NCI-H524 treated with DMSO at 0.1 percent for 48 hours (cell line): Measurements from ENCODE around the gene RAP1GAP.
"Not testable (repeated sequence)": the region's sequence is repeated elsewhere in the genome, so short reads cannot be mapped to it uniquely, and the experiment has no call there.

Experiments
- DNase-seq: peaks from one replicate; lab custom pipeline; 2025; lab: John Stamatoyannopoulos, UW

The RAP1GAP gene

DNA sequence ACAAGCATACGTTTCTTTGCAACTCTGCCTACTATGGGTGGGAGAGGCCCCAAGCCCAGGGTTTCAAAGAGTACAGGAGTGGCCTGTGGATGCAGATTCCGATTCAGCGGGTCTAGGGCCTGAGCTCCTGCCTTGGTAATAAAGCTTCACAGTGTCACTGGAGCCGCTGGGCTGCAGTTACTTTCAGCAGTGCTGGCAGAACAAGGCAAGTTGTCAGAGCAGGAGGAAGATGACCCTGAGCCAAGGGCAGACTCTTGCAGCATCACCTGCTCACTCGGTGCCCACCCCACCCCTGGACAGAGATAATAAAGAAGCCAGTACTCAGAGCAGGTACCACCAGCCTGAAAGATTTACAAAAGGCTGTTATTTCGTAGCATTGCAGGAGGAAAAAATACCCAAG is 8.0 kb upstream of the RAP1GAP start:
- no peak for DNase-seq

DNA sequence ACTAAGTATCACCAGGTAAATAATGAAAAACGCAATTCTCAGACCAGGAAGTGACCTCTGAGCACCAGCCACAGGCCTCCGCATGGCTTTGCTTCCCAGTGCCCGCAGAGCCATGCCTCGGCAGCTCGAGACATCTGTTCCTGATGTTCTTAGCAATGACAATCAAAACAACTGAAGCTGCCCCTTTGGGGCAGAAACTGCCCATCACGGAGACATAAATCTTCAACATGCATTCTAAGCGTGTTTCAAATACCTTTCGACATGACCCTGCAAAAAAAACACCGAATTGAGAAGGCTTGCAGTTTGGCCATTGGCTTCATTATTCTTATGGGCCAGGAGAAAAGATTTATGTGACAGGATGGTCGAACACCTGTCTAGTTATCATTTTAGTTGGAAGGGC is 5.8 kb upstream of the RAP1GAP start:
- no peak for DNase-seq

- not testable (repeated sequence) for DNase-seq
These were observed 4.7 kb upstream of the RAP1GAP start for GRCh38 chr1:21673853-21674252.

GRCh38 chr1:21673277-21673780 is 4.2 kb upstream of the RAP1GAP start:
- DNase-seq = no peak

GRCh38 chr1:21672478-21673276 is 3.5 kb upstream of the RAP1GAP start:
- DNase-seq = no peak

DNA sequence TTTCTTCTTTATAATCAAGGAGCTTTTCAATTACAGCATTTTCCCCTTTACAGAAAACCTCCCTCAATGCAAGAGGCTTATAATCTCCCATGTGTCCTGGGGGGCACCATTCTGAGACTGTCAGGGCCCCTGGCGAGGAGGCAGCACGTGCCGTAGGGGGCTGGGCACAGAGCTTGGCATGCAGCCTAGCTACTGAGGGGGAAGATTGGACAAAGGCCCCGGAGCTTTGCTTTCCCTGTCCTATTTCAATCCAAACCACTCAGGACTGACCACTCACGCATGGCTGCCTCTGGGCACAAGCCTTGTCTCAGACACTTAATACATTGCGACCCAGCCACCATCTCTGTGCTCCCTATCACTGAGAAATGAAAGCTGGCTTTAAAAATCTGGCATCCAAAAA is 2.8 kb upstream of the RAP1GAP start:
- no peak for DNase-seq

GRCh38 chr1:21670956-21671902 is 2.1 kb upstream of the RAP1GAP start:
- no peak for DNase-seq

- DNase-seq = no peak
These were observed 1.1 kb upstream of the RAP1GAP start for GRCh38 chr1:21670059-21670881.

GRCh38 chr1:21668951-21669257 is 253 bp downstream of the RAP1GAP start:
- no peak for DNase-seq

- DNase-seq = no peak
These were observed 766 bp downstream of the RAP1GAP start for GRCh38 chr1:21668232-21668950.

DNA sequence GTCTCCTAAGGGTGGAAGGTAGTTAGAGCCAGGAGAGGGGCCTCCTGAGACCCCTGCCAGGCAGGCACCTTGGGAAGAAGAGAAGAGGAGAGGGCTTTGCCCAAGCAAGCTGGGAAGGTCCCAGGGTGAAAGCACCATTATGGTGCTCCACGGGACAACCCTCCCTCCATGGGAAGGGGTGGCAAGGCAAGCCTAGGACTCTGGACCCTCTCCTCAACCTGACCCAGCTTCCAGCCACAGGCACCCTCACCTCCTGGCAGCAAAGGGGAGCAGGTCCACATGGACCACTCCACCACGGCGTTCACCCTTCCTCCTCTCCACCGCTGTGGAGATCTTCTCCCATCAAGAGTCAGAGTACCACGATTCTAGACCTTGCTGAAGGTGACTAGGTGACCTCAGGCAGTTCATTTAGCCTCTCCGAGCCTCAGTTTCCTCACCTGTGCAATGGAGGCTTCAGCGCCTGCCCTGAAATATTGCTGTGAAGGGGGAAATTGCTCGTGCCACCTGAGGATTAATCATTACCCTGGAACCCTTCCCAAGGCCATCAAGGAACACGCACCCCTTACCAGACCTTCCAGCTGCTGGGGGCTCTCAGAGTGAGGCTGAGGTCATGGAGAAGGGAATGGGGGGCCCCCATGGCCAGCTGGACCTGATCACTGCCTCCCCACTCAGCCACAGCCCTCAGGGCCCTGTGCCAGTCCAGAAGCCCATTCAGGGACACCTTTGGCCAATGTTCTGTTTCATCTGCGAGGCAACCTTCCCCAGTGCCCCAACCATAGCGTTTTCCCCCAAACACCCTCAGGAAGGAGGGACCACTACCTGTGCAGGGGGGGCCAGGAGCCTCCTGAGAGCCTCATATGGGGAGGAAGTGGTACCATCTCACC is 1.6 kb downstream of the RAP1GAP start:
- no peak for DNase-seq

GRCh38 chr1:21666576-21667320 is 2.4 kb downstream of the RAP1GAP start:
- DNase-seq = no peak

GRCh38 chr1:21665711-21666575 is 3.2 kb downstream of the RAP1GAP start:
- no peak for DNase-seq

DNA sequence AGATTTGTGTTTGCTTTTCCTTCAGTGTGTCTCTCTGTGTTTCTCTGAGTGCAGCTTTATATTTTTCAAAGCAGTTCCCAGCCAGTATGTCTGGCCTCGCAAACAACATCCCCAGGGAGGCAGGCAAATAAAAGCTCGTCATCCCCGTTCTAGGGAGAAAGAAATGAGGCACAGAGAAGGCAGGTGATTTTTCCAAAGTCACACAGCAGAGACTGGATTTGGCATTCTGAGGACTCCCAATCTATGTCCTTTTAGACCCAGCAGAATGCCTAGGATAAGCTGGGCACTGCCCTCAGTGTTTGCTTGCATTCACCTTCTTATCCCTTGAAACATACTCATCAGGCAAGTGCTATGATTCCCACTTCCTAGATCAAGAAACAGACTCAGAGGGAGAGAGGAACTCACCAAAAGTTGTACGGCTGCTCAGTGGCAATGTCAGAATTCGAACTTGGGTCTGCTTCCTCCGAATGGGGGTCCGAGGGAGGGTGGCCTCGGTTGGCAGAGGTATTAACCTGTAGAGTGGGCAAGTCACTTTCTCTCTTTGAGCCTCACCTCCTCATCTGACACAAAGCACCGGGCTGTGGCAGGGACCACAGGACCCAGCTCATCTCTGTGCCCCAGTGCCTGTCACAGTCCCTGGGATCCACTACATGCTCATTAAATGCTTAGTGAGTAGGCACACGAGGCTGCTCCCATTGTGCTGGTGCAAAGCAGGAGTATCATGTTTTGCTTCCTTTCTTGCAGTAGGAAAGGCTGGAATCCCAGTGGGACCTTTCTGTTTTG is 4.2 kb downstream of the RAP1GAP start:
- DNase-seq = no peak

- DNase-seq = no peak
These were observed 5.0 kb downstream of the RAP1GAP start for GRCh38 chr1:21663951-21664805.

DNA sequence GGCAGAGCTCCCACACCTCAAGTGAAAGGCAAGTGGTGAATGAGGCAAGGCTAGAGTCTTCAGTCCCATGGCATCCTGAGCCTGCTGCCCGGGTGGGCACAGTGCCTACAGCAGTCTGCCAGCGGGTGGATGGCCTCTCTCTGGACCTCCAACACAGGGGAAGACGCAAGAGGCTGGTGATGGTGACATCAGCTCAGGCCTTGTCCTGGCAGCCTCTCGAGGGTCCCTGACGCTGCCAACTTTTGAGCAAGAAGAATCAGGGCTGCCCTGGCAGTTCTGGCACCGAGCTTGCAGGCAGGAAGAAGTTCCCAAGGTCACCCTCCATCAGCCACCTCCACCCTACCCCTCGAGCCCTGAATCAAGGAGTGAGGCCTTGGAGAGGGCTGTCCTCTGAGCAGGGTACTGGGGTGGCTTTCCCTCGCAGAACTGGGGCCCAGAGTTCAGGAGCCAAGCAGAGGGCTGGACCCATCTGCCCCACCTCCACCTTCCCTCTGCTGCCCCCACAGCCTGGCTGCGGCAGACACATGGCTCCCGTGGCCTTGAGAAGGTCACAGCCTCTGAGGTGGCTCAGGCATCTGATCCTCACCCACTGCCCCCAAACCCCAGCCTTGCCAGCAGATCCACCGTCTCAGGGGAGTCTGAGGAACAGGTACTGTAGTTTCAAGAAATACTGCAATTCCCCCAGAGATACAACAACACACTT is 5.8 kb downstream of the RAP1GAP start:
- no peak for DNase-seq
